Dedifferentiated amniotic fluid mesenchymal stem cell (primary cell): ENCODE measurements around the gene C19orf47.

Experiments
- DNase-seq: peaks from one replicate; pipeline ENCODE4 v3.0.0-alpha.2; 2016; ENCODE audit errors: extremely low spot score

Gene C19orf47

GRCh38 chr19:40320558-40320935, 27.6 kb downstream of the C19orf47 start:
- no peak for DNase-seq

- DNase-seq = no peak
These were observed 30.9 kb downstream of the C19orf47 start for GRCh38 chr19:40317338-40317737.

- DNase-seq = no peak
These were observed 32.3 kb downstream of the C19orf47 start for GRCh38 chr19:40315812-40316470.

GRCh38 chr19:40314656-40315055, 33.5 kb downstream of the C19orf47 start:
- no peak for DNase-seq

- no peak for DNase-seq
These were observed 34.8 kb downstream of the C19orf47 start for GRCh38 chr19:40313229-40313983.

GRCh38 chr19:40312533-40312932, 35.7 kb downstream of the C19orf47 start:
- no peak for DNase-seq

GRCh38 chr19:40309666-40310065, 38.5 kb downstream of the C19orf47 start:
- DNase-seq = no peak

GRCh38 chr19:40305403-40305802, 42.8 kb downstream of the C19orf47 start:
- peak; percentile 89 for DNase-seq

- no peak for DNase-seq
These were observed 43.9 kb downstream of the C19orf47 start for GRCh38 chr19:40304306-40304705.

GRCh38 chr19:40303765-40304164, 44.4 kb downstream of the C19orf47 start:
- DNase-seq = no peak

GRCh38 chr19:40302224-40303011, 45.8 kb downstream of the C19orf47 start:
- no peak for DNase-seq

GRCh38 chr19:40300668-40301067, 47.5 kb downstream of the C19orf47 start:
- no peak for DNase-seq

GRCh38 chr19:40298026-40298425, 50.2 kb downstream of the C19orf47 start:
- no peak for DNase-seq

GRCh38 chr19:40294560-40294959, 53.6 kb downstream of the C19orf47 start:
- no peak for DNase-seq

- no peak for DNase-seq
These were observed 61.2 kb downstream of the C19orf47 start for GRCh38 chr19:40286971-40287421.

GRCh38 chr19:40286235-40286970, 61.8 kb downstream of the C19orf47 start:
- no peak for DNase-seq

GRCh38 chr19:40285353-40286234, 62.6 kb downstream of the C19orf47 start:
- DNase-seq = peak; percentile 100

GRCh38 chr19:40284501-40285352, 63.5 kb downstream of the C19orf47 start, which contains the start of gene AKT2:
AKT2 (minus strand) TSS chr19:40285345; CDS start chr19:40265267, 20,078 bp downstream.
- peak; percentile 17 for DNase-seq

GRCh38 chr19:40284251-40284500, 64.0 kb downstream of the C19orf47 start:
- DNase-seq = peak; percentile 17
